Left lung (tissue), 10 donors: Measurements from ENCODE around the gene NT5DC3. TPM values are rescaled to one million over a fixed set of nuclear protein-coding genes. Genes with fewer than 3 reads are reported as not detected.

ENCODE experiments used
- ATAC-seq: fragments of 200-7000 bp; cut with Tn5 transposase; one replicate; pipeline ENCODE4 v1.9.1; 2020; ENCODE audit warnings: moderate library complexity
- DNase-seq, 4 donors: peaks; one replicate each; pipeline ENCODE4 v3.0.0-alpha.2; 2013 to 2020
- H3K27ac ChIP-seq, 2 donors: fragments of 200-600 bp; sonication (generic) in 1 of 2; one replicate each; pipeline versions ENCODE4 v1.5.0 to v1.8.0; 2020 to 2021
- H3K27me3 ChIP-seq, 2 donors: fragments of 200-600 bp; sonication (generic) in 1 of 2; one replicate each; pipeline versions ENCODE4 v1.5.0 to v1.8.0; 2020 to 2021
- H3K36me3 ChIP-seq, 2 donors: fragments of 200-600 bp; sonication (generic) in 1 of 2; one replicate each; pipeline versions ENCODE4 v1.5.0 to v1.8.0; 2020 to 2021
- H3K4me1 ChIP-seq, 2 donors: fragments of 200-600 bp; one replicate each; pipeline ENCODE4 v1.8.0; 2021
- H3K4me3 ChIP-seq, 2 donors: fragments of 200-600 bp; sonication (generic) in 1 of 2; one replicate each; pipeline versions ENCODE4 v1.5.0 to v1.8.0; 2020 to 2021; ENCODE audit warnings: mild to moderate bottlenecking in 1 of 2
- H3K9me3 ChIP-seq, 2 donors: fragments of 200-600 bp; sonication (generic) in 1 of 2; one replicate each; pipeline versions ENCODE4 v1.5.0 to v1.8.0; 2020 to 2021
- CTCF ChIP-seq, 2 donors: fragments of 200-600 bp; sonication (generic) in 1 of 2; IDR thresholded peaks; one replicate each; pipeline versions ENCODE4 v1.5.0 to v1.8.0; 2021; ENCODE audit warnings: antibody characterized with exemption in 2 of 2
- intact Hi-C, 2 donors: fragments of 100-400 bp; cut with DNase I; formaldehyde crosslinking; loops; one replicate each; pipeline versions ENCODE4 v1.11.2 to v1.14.2; 2022
- polyA plus RNA-seq, 6 donors: library from polyadenylated mRNA; unstranded; fragments of 120-200 nt; gene quantifications; one replicate each; pipeline ENCODE4 v1.2.1, GENCODE V29; 2013; ENCODE audit not compliant: insufficient read length in 6 of 6
- total RNA-seq, 2 donors: library from RNA; stranded (reverse); fragmentation: NEBNext Ultra II Directional; extraction: Animal tissue kit (Norgen Biotek cat#: 25700); gene quantifications; one replicate each; pipeline ENCODE4 v1.2.1, GENCODE V29; 2021
- donor health status: DM: no; HTN: yes; CAD: no.
- donor health status: DM: no; HTN: no; CAD: no.

The NT5DC3 gene
- total and polyA plus RNA-seq, 8 donors, result 5.2 to 8.9 (median 7.5) TPM

- no peaks in the 10 kb centered on the region for H3K4me1 ChIP-seq
- no peak for ATAC-seq
- intact Hi-C loops, result no loop called here
Measured at GRCh38 chr12:103785243-103786031, 55.6 kb downstream of the NT5DC3 start.

GRCh38 chr12:103783744-103784664 is 57.0 kb downstream of the NT5DC3 start:
- ATAC-seq, result peak; percentile 87
- Histone ChIP-seq H3K36me3 (peaks cover 0 to 64% of the 10 kb centered on the region in 2 donors), H3K4me3 (no peak overlapping the region), H3K9me3 (no peaks in the 10 kb centered on the region), H3K27ac (no peak overlapping the region), H3K4me1 (no peaks in the 10 kb centered on the region), H3K27me3 (no peaks in the 10 kb centered on the region)
- no peak for TF ChIP-seq CTCF (IDR thresholded peaks at IDR 0.05)
- intact Hi-C loops, result no loop called here
- DNase-seq, result no peak

More at GRCh38 chr12:103785243-103786031, 55.6 kb downstream of the NT5DC3 start:
- H3K27ac ChIP-seq, result no peak overlapping the region
- no peaks in the 10 kb centered on the region for H3K9me3 ChIP-seq
- H3K27me3 ChIP-seq, result no peaks in the 10 kb centered on the region
- peaks cover 0 to 50% of the 10 kb centered on the region in 2 donors for H3K36me3 ChIP-seq
- no peak for DNase-seq
- no peak for TF ChIP-seq CTCF (IDR thresholded peaks at IDR 0.05)
- no peak overlapping the region for H3K4me3 ChIP-seq

- intact Hi-C loops, result no loop called here
Measured at GRCh38 chr12:103782399-103782798, 58.6 kb downstream of the NT5DC3 start.

GRCh38 chr12:103780992-103781391 is 60.0 kb downstream of the NT5DC3 start:
- Histone ChIP-seq H3K4me1 (no peaks in the 10 kb centered on the region), H3K36me3 (peaks cover 0 to 81% of the 10 kb centered on the region in 2 donors), H3K27me3 (no peaks in the 10 kb centered on the region), H3K9me3 (no peaks in the 10 kb centered on the region), H3K27ac (no peak overlapping the region), H3K4me3 (no peak overlapping the region)
- intact Hi-C loops, result no loop called here
- TF ChIP-seq CTCF (IDR thresholded peaks at IDR 0.05), result no peak
- ATAC-seq, result no peak
- DNase-seq, result no peak

More at GRCh38 chr12:103782399-103782798, 58.6 kb downstream of the NT5DC3 start:
- H3K4me1 ChIP-seq, result no peaks in the 10 kb centered on the region
- H3K9me3 ChIP-seq, result no peaks in the 10 kb centered on the region
- peaks cover 0 to 79% of the 10 kb centered on the region in 2 donors for H3K36me3 ChIP-seq
- no peaks in the 10 kb centered on the region for H3K27me3 ChIP-seq
- H3K4me3 ChIP-seq, result no peak overlapping the region
- no peak overlapping the region for H3K27ac ChIP-seq
- DNase-seq, result no peak
- ATAC-seq, result no peak
- TF ChIP-seq CTCF (IDR thresholded peaks at IDR 0.05), result no peak

GRCh38 chr12:103780093-103780440 is 61.0 kb downstream of the NT5DC3 start:
- no peaks in the 10 kb centered on the region for H3K4me1 ChIP-seq
- no peak for ATAC-seq

More at GRCh38 chr12:103780093-103780440, 61.0 kb downstream of the NT5DC3 start:
- Histone ChIP-seq H3K27me3 (no peaks in the 10 kb centered on the region), H3K4me3 (no peak overlapping the region), H3K9me3 (no peaks in the 10 kb centered on the region), H3K36me3 (peaks cover 0 to 81% of the 10 kb centered on the region in 2 donors), H3K27ac (no peak overlapping the region)
- no peak for DNase-seq
- intact Hi-C loops, result no loop called here
- no peak for TF ChIP-seq CTCF (IDR thresholded peaks at IDR 0.05)
